Neutrophil (primary cell): ENCODE data around the gene SRF.

Experiments
- H3K27ac ChIP-seq: fragments of 200-600 bp; sonication (generic); 2 replicates; pipeline ENCODE4 v1.5.1; 2016; ENCODE audit warnings: mild to moderate bottlenecking, moderate library complexity
- H3K27me3 ChIP-seq: fragments of 200-600 bp; sonication (generic); 2 replicates; pipeline ENCODE4 v1.6.0; 2016; ENCODE audit warnings: mild to moderate bottlenecking
- H3K36me3 ChIP-seq: fragments of 200-600 bp; sonication (generic); 2 replicates; pipeline ENCODE4 v1.5.1; 2017
- H3K4me1 ChIP-seq, 2 experiments: fragments of 200-600 bp in 1 of 2; sonication (generic) in 1 of 2; 1 replicate in 1 of 2; 2 replicates in 1 of 2; pipeline versions ENCODE4 v1.5.1 to v1.6.1; 2013 to 2016; ENCODE audit warnings: low read depth in 1 of 2, low read length in 1 of 2, mild to moderate bottlenecking in 1 of 2, moderate library complexity in 1 of 2; ENCODE audit not compliant: control insufficient read depth in 1 of 2, insufficient read depth in 1 of 2
- H3K4me3 ChIP-seq, 2 experiments: fragments of 200-600 bp in 1 of 2; sonication (generic) in 1 of 2; 1 replicate in 1 of 2; 2 replicates in 1 of 2; pipeline ENCODE4 v1.5.1; 2013 to 2016; ENCODE audit warnings: low read depth in 1 of 2, low read length in 1 of 2, mild to moderate bottlenecking in 1 of 2, moderate library complexity in 1 of 2
- H3K9me3 ChIP-seq: fragments of 200-600 bp; sonication (generic); 2 replicates; pipeline ENCODE4 v1.5.1; 2016
- TF ChIP-seq, protein P1 (sequence below): fragments of 200-600 bp; sonication (generic); IDR thresholded peaks from 2 replicates; pipeline ENCODE4 v1.5.1; 2016; ENCODE audit warnings: antibody characterized with exemption

The SRF gene

DNA sequence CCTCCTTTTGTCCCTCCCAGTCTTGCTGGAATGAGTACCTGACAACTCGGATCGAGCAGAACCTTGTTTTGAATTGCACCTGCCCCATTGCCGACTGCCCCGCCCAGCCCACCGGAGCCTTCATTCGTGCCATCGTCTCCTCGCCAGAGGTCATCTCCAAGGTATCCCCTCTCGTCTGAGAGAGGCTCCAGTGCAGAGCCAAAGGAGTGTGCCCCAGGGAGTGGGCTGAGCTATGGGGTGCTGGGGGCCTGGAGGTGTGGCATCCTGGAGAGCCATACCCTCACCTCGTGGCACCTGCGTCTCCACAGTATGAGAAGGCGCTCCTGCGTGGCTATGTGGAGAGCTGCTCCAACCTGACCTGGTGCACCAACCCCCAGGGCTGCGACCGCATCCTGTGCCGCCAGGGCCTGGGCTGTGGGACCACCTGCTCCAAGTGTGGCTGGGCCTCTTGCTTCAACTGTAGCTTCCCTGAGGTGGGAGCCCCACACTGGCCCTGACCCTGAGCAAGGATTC lies 49.4 kb downstream of the SRF start:
- Histone ChIP-seq H3K9me3 (no peaks in the 10 kb centered on the region), H3K36me3 (peaks cover 93% of the 10 kb centered on the region), H3K4me3 (no peak overlapping the region), H3K4me1 (no peaks in the 10 kb centered on the region), H3K27ac (no peak overlapping the region), H3K27me3 (no peaks in the 10 kb centered on the region)
- TF ChIP-seq, protein P1, sequence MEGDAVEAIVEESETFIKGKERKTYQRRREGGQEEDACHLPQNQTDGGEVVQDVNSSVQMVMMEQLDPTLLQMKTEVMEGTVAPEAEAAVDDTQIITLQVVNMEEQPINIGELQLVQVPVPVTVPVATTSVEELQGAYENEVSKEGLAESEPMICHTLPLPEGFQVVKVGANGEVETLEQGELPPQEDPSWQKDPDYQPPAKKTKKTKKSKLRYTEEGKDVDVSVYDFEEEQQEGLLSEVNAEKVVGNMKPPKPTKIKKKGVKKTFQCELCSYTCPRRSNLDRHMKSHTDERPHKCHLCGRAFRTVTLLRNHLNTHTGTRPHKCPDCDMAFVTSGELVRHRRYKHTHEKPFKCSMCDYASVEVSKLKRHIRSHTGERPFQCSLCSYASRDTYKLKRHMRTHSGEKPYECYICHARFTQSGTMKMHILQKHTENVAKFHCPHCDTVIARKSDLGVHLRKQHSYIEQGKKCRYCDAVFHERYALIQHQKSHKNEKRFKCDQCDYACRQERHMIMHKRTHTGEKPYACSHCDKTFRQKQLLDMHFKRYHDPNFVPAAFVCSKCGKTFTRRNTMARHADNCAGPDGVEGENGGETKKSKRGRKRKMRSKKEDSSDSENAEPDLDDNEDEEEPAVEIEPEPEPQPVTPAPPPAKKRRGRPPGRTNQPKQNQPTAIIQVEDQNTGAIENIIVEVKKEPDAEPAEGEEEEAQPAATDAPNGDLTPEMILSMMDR: no peak

DNA sequence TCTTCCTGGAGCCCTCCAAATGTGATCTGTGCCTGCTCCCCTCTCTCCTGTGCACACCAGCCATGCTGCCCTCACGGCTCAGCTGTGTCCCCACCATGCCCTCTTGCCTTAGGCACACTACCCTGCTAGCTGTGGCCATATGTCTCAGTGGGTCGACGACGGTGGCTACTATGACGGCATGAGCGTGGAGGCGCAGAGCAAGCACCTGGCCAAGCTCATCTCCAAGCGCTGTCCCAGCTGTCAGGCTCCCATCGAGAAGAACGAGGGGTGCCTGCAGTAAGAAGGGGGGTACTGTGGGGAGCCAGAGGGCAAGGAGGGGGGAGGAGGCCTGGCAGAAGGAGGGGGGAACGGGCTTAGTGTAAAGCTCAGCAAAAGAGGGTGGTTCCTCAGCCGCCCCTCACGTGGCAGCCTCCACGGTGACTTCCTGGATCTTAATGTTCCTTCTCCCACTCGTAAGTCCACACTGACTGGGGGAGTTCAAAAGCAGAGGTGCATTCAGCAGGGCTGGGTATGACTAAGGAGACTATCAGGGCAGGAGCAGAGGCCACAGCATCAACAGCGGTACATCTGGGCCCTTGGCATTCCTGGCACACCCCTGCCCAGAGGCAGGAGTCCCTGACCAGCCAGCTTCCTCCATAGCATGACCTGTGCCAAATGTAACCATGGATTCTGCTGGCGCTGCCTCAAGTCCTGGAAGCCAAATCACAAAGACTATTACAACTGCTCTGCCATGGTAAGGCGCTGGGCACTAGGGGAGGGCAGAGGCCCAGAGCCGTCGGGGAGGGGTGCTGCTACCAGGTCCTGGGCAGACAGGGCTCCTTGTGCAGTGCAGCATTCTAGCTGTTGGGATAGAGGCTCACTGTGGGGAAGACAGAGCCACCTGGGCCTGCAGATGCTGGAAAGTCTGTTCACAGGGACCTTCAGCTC lies 50.2 kb downstream of the SRF start:
- Histone ChIP-seq H3K36me3 (peaks cover 85% of the 10 kb centered on the region), H3K9me3 (no peaks in the 10 kb centered on the region), H3K27me3 (no peaks in the 10 kb centered on the region), H3K4me1 (no peaks in the 10 kb centered on the region), H3K27ac (no peak overlapping the region), H3K4me3 (no peak overlapping the region)
- TF ChIP-seq, protein P1: no peak

DNA sequence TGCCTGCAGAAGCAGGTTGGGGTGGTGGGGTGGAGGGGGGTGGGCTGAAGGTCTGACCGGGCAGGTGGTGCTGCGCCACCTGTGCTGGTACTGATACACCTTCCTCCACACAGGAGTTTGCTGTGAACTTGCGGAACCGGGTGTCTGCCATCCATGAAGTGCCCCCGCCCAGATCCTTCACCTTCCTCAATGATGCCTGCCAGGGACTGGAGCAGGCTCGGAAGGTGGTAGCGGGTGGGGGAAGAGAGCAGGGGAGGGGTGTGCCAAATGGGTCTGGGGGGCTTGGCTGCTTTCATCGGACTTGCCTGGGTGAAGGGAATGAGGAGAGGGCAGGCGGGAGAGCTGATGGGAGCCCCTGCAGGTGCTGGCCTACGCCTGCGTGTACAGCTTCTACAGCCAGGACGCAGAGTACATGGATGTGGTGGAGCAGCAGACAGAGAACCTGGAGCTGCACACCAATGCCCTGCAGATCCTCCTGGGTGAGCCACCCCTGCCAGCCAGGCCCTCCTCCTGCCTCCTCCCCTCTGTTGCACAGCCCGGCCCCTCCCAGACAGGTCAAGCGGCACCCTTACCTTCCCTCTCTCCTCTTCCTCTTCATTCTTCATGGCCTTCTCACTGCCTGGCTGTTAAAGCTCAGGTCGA lies 51.5 kb downstream of the SRF start:
- Histone ChIP-seq H3K27ac (no peak overlapping the region), H3K4me1 (no peaks in the 10 kb centered on the region), H3K4me3 (no peak overlapping the region), H3K9me3 (no peaks in the 10 kb centered on the region), H3K27me3 (no peaks in the 10 kb centered on the region), H3K36me3 (peaks cover 72% of the 10 kb centered on the region)
- TF ChIP-seq, protein P1: no peak

DNA sequence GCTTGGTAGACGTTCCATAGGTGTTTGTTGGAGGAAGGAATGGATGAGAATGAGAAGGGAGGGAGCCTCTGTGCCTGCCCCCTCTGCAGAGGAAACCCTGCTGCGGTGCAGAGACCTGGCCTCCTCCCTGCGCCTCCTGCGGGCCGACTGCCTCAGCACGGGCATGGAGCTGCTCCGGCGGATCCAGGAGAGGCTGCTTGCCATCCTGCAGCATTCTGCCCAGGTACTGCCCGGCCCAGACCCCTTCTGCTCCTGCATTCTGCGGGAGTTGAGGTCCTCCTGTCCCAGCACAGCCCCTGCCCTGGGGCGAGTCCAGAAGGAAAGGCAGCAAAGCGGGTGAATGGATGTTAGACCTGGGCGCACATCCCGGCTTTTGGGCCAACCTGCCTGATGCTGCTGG lies 52.1 kb downstream of the SRF start:
- Histone ChIP-seq H3K4me3 (no peak overlapping the region), H3K27me3 (peaks cover under 1% of the 10 kb centered on the region), H3K4me1 (no peaks in the 10 kb centered on the region), H3K27ac (no peak overlapping the region), H3K36me3 (peaks cover 66% of the 10 kb centered on the region), H3K9me3 (no peaks in the 10 kb centered on the region)
- TF ChIP-seq, protein P1: no peak

DNA sequence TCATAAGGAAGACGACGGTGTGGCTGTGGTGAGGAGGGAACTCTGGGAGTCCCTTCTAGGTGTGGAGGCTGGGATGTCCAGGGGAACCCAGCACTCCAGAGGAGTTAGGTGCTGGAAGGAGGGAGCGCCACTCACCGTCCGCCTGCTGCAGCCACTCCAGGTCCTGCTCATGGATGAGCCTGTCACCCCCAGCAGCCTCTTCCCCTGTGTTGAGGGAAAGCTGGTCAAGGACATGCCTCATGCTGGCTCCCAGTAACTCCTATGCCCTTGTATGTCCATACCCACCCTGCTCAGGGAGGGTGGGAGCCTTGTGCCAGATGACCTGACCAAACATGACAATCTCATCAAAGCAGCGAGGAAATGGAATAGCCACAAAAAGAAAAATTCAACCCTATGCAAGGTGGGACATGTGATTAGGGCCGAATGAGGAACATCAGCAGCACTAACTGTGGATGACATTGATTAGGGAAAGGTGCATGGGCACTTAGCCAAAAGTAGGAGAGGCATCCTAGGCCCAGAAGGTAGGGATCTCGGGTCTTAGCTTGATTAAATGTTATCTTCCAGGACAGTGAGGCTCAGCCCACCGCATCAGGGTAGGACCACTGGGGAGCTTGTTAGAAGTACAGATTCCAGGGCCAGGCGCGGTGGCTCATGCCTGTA lies 55.3 kb downstream of the SRF start:
- Histone ChIP-seq H3K9me3 (no peaks in the 10 kb centered on the region), H3K4me3 (no peak overlapping the region), H3K4me1 (peaks cover 7 to 11% of the 10 kb centered on the region in 2 experiments), H3K27me3 (peaks cover 32% of the 10 kb centered on the region), H3K36me3 (peaks cover 39% of the 10 kb centered on the region), H3K27ac (no peak overlapping the region)
- TF ChIP-seq, protein P1: no peak
